Sigmoid colon (tissue), 7 donors: ENCODE measurements around the gene CUL4A. TPM values are rescaled to one million over a fixed set of nuclear protein-coding genes. Genes with fewer than 3 reads are reported as not detected.

Source experiments
- DNase-seq: peaks from one replicate; pipeline ENCODE4 v3.0.0-alpha.2; 2019
- H3K27ac ChIP-seq, 4 donors: fragments of 200-600 bp; sonication (generic); one replicate each; pipeline ENCODE4 v1.5.1; 2016 to 2019; ENCODE audit warnings: mild to moderate bottlenecking in 1 of 4
- H3K27me3 ChIP-seq, 3 donors: fragments of 200-600 bp; sonication (generic); one replicate each; pipeline ENCODE4 v1.5.1; 2019; ENCODE audit warnings: mild to moderate bottlenecking in 1 of 3
- H3K36me3 ChIP-seq, 4 donors: fragments of 200-600 bp; sonication (generic); one replicate each; pipeline ENCODE4 v1.5.1; 2016 to 2019
- H3K4me1 ChIP-seq, 4 donors: fragments of 200-600 bp; sonication (generic); one replicate each; pipeline ENCODE4 v1.5.1; 2017 to 2019
- H3K4me3 ChIP-seq, 4 donors: fragments of 200-600 bp; sonication (generic); one replicate each; pipeline ENCODE4 v1.5.1; 2017 to 2019; ENCODE audit warnings: mild to moderate bottlenecking in 2 of 4, moderate library complexity in 1 of 4
- H3K9me3 ChIP-seq, 4 donors: fragments of 200-600 bp in 3 of 4; sonication (generic) in 3 of 4; one replicate each; pipeline versions ENCODE4 v1.5.1 to v1.6.1; 2013 to 2019
- CTCF ChIP-seq, 4 experiments: fragments of 450-650 bp in 3 of 4; fragments of 200-600 bp in 1 of 4; IDR thresholded peaks; one replicate each; pipeline ENCODE4 v1.5.1; 2016 to 2019; ENCODE audit warnings: antibody characterized with exemption in 4 of 4, mild to moderate bottlenecking in 3 of 4, moderate library complexity in 2 of 4
- EP300 ChIP-seq, 4 donors: sonication (generic); formaldehyde crosslinking; IDR thresholded peaks; one replicate each; pipeline ENCODE4 v1.6.1; 2017; ENCODE audit warnings: antibody characterized with exemption in 4 of 4
- POLR2A ChIP-seq, 2 donors: fragments of 450-650 bp; IDR thresholded peaks; one replicate each; pipeline ENCODE4 v1.6.1; 2016; ENCODE audit warnings: antibody characterized with exemption in 2 of 2, mild to moderate bottlenecking in 2 of 2, moderate library complexity in 2 of 2
- POLR2AphosphoS5 ChIP-seq, 4 donors: sonication (generic); formaldehyde crosslinking; IDR thresholded peaks; one replicate each; pipeline ENCODE4 v1.6.1; 2017; ENCODE audit warnings: antibody characterized with exemption in 4 of 4
- WGBS, 2 donors: extraction: QIAGEN DNeasy Blood & Tissue Kit; methylation state at CpG; one replicate each; pipeline ENCODE4 v1.1.7; 2013; 5-methylcytosine and 5-hydroxymethylcytosine counted together
- intact Hi-C: fragments of 100-400 bp; cut with DNase I; formaldehyde crosslinking; loops from one replicate; pipeline ENCODE4 v1.15.1; 2023
- polyA plus RNA-seq, 3 donors: library from polyadenylated mRNA; stranded (reverse); fragments of 200-250 nt; gene quantifications; one replicate each; pipeline ENCODE4 v1.2.3, GENCODE V29; 2013
- total RNA-seq, 4 donors: library from RNA; depleted of rRNA; stranded (reverse); fragments of >200 nt; gene quantifications; one replicate each; pipeline ENCODE4 v1.1.0, GENCODE V29; 2016
- donor health status: healthy with polysubstance abuse.
- donor health status: Bipolar disorder and iron deficiency.
- donor health status: healthy.

Gene CUL4A
- total and polyA plus RNA-seq, 7 donors: 22.2 to 115 (median 72.6) TPM

- H3K27me3 ChIP-seq: peaks cover 5 to 27% (median 8%) of the 10 kb centered on the region in 3 donors
- H3K27ac ChIP-seq: no peak overlapping the region
- DNase-seq: no peak
- H3K36me3 ChIP-seq: no peaks in the 10 kb centered on the region
- no peak overlapping the region for H3K4me3 ChIP-seq
- TF ChIP-seq POLR2A (IDR thresholded peaks at IDR 0.05) (no peak), EP300 (IDR thresholded peaks at IDR 0.05) (no peak), CTCF (IDR thresholded peaks at IDR 0.05) (no peak), POLR2AphosphoS5 (IDR thresholded peaks at IDR 0.05) (no peak)
- 28 to 38% methylated on average over 25 of the region's 25 CpGs for WGBS, 2 donors
- intact Hi-C loops: no loop called here
- H3K4me1 ChIP-seq: peaks cover 0 to 2% (median 0%) of the 10 kb centered on the region in 4 donors
- H3K9me3 ChIP-seq: no peaks in the 10 kb centered on the region
Observed at GRCh38 chr13:113162783-113163685, 46.4 kb upstream of the CUL4A start.

- H3K4me1 ChIP-seq: peaks cover 0 to 2% (median 0%) of the 10 kb centered on the region in 4 donors
- no peak overlapping the region for H3K27ac ChIP-seq
- no peak overlapping the region for H3K4me3 ChIP-seq
- no peak for TF ChIP-seq EP300 (IDR thresholded peaks at IDR 0.05)
- TF ChIP-seq CTCF (IDR thresholded peaks at IDR 0.05): no peak
- no peak for TF ChIP-seq POLR2A (IDR thresholded peaks at IDR 0.05)
- no peak for TF ChIP-seq POLR2AphosphoS5 (IDR thresholded peaks at IDR 0.05)
- peaks cover 5 to 27% (median 8%) of the 10 kb centered on the region in 3 donors for H3K27me3 ChIP-seq
- H3K9me3 ChIP-seq: no peaks in the 10 kb centered on the region
- intact Hi-C loops: no loop called here
- WGBS, 2 donors: 70 to 87% methylated on average over 12 of the region's 12 CpGs
- DNase-seq: no peak
- H3K36me3 ChIP-seq: peaks cover 0 to 2% (median 0%) of the 10 kb centered on the region in 4 donors
Observed at GRCh38 chr13:113164492-113164891, 44.9 kb upstream of the CUL4A start.

- intact Hi-C loops: no loop called here
Observed at GRCh38 chr13:113166266-113166665, 43.1 kb upstream of the CUL4A start.

GRCh38 chr13:113166681-113167080 lies 42.7 kb upstream of the CUL4A start:
- H3K4me3 ChIP-seq: no peak overlapping the region
- no peak for DNase-seq
- peaks cover 0 to 15% (median 0%) of the 10 kb centered on the region in 4 donors for H3K36me3 ChIP-seq
- TF ChIP-seq POLR2A (IDR thresholded peaks at IDR 0.05) (no peak), POLR2AphosphoS5 (IDR thresholded peaks at IDR 0.05) (no peak), CTCF (IDR thresholded peaks at IDR 0.05) (no peak), EP300 (IDR thresholded peaks at IDR 0.05) (no peak)
- intact Hi-C loops: no loop called here
- peaks cover 0 to 12% (median 5%) of the 10 kb centered on the region in 3 donors for H3K27me3 ChIP-seq
- WGBS, 2 donors: 28 to 75% methylated on average over 5 of the region's 5 CpGs
- no peaks in the 10 kb centered on the region for H3K9me3 ChIP-seq
- H3K4me1 ChIP-seq: no peaks in the 10 kb centered on the region
- H3K27ac ChIP-seq: no peak overlapping the region

More at GRCh38 chr13:113166266-113166665, 43.1 kb upstream of the CUL4A start:
- Histone ChIP-seq H3K27me3 (peaks cover 4 to 16% (median 5%) of the 10 kb centered on the region in 3 donors), H3K4me3 (no peak overlapping the region), H3K4me1 (no peaks in the 10 kb centered on the region), H3K36me3 (peaks cover 0 to 10% (median 0%) of the 10 kb centered on the region in 4 donors), H3K9me3 (no peaks in the 10 kb centered on the region), H3K27ac (no peak overlapping the region)
- WGBS, 2 donors: 72 to 86% methylated on average over 10 of the region's 10 CpGs
- DNase-seq: no peak
- TF ChIP-seq POLR2AphosphoS5 (IDR thresholded peaks at IDR 0.05) (no peak), POLR2A (IDR thresholded peaks at IDR 0.05) (no peak), EP300 (IDR thresholded peaks at IDR 0.05) (no peak), CTCF (IDR thresholded peaks at IDR 0.05) (no peak)
